Left lung (tissue), 10 donors: ENCODE measurements around the gene NQO2. TPM values are rescaled to one million over a fixed set of nuclear protein-coding genes. Genes with fewer than 3 reads are reported as not detected.
A peak's percentile ranks its signal among the peaks of the same experiment; 100 is the strongest.
"Not testable (repeated sequence)": the region's sequence is repeated elsewhere in the genome, so short reads cannot be mapped to it uniquely, and the experiment has no call there.

Source experiments
- ATAC-seq: fragments of 200-7000 bp; cut with Tn5 transposase; one replicate; pipeline ENCODE4 v1.9.1; 2020; ENCODE audit warnings: moderate library complexity
- DNase-seq, 4 donors: peaks; one replicate each; pipeline ENCODE4 v3.0.0-alpha.2; 2013 to 2020
- H3K27ac ChIP-seq, 2 donors: fragments of 200-600 bp; sonication (generic) in 1 of 2; one replicate each; pipeline versions ENCODE4 v1.5.0 to v1.8.0; 2020 to 2021
- H3K27me3 ChIP-seq, 2 donors: fragments of 200-600 bp; sonication (generic) in 1 of 2; one replicate each; pipeline versions ENCODE4 v1.5.0 to v1.8.0; 2020 to 2021
- H3K36me3 ChIP-seq, 2 donors: fragments of 200-600 bp; sonication (generic) in 1 of 2; one replicate each; pipeline versions ENCODE4 v1.5.0 to v1.8.0; 2020 to 2021
- H3K4me1 ChIP-seq, 2 donors: fragments of 200-600 bp; one replicate each; pipeline ENCODE4 v1.8.0; 2021
- H3K4me3 ChIP-seq, 2 donors: fragments of 200-600 bp; sonication (generic) in 1 of 2; one replicate each; pipeline versions ENCODE4 v1.5.0 to v1.8.0; 2020 to 2021; ENCODE audit warnings: mild to moderate bottlenecking in 1 of 2
- H3K9me3 ChIP-seq, 2 donors: fragments of 200-600 bp; sonication (generic) in 1 of 2; one replicate each; pipeline versions ENCODE4 v1.5.0 to v1.8.0; 2020 to 2021
- intact Hi-C, 2 donors: fragments of 100-400 bp; cut with DNase I; formaldehyde crosslinking; loops; one replicate each; pipeline versions ENCODE4 v1.11.2 to v1.14.2; 2022
- polyA plus RNA-seq, 6 donors: library from polyadenylated mRNA; unstranded; fragments of 120-200 nt; gene quantifications; one replicate each; pipeline ENCODE4 v1.2.1, GENCODE V29; 2013; ENCODE audit not compliant: insufficient read length in 6 of 6
- total RNA-seq, 2 donors: library from RNA; stranded (reverse); fragmentation: NEBNext Ultra II Directional; extraction: Animal tissue kit (Norgen Biotek cat#: 25700); gene quantifications; one replicate each; pipeline ENCODE4 v1.2.1, GENCODE V29; 2021
- TF ChIP-seq, protein P1 (sequence below), 2 donors: fragments of 200-600 bp; sonication (generic) in 1 of 2; IDR thresholded peaks; one replicate each; pipeline versions ENCODE4 v1.5.0 to v1.8.0; 2021; ENCODE audit warnings: antibody characterized with exemption in 2 of 2
- donor health status: DM: no; HTN: yes; CAD: no.
- donor health status: DM: no; HTN: no; CAD: no.

Gene NQO2
- total and polyA plus RNA-seq, 8 donors = 22.0 to 55.8 (median 31.7) TPM

DNA sequence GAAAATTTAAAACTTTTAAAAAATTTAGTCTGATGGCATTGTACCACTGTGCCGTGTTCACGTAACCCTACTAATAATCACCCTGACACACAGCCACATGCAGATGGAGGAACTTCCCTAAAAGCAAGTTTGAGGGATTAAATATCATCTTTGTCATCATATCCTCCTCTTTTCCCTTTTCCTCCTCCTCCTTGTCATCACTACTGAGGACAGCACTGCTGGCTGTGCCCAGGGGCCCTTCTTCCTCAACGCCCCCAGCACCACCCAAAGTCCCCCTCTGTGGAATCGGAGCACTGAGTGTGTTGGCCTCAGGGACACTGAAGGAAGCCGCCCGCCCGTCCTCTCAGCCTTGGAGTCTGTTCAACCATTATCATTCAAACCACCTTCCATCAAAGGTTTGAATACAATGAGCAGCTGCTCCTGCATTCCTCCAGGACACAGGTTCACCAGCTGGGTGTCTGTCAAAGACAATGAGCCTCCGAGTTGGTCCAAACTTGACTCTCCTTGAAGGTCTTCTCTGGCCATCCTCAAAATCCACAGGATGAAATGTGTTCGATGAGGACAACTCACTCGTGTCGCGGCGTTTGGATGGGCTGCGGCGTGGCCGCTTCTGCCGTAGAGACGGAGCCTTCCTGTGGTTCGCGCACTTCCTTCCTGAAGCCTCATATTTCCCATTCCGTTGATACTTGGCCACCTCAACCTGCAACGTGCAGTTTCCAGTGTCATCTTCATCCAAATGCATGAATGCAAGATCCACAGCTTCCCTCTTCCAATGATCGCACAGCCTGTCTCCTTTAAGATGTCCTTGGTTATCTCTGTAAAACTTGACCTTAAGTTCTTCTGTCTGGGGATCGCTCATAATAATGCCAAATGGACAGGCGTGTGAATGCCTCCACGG is 23.3 kb downstream of the NQO2 start:
- peak; percentile 35 for ATAC-seq
- peak overlapping the region; percentile 90 to 98 for H3K27ac ChIP-seq

DNA sequence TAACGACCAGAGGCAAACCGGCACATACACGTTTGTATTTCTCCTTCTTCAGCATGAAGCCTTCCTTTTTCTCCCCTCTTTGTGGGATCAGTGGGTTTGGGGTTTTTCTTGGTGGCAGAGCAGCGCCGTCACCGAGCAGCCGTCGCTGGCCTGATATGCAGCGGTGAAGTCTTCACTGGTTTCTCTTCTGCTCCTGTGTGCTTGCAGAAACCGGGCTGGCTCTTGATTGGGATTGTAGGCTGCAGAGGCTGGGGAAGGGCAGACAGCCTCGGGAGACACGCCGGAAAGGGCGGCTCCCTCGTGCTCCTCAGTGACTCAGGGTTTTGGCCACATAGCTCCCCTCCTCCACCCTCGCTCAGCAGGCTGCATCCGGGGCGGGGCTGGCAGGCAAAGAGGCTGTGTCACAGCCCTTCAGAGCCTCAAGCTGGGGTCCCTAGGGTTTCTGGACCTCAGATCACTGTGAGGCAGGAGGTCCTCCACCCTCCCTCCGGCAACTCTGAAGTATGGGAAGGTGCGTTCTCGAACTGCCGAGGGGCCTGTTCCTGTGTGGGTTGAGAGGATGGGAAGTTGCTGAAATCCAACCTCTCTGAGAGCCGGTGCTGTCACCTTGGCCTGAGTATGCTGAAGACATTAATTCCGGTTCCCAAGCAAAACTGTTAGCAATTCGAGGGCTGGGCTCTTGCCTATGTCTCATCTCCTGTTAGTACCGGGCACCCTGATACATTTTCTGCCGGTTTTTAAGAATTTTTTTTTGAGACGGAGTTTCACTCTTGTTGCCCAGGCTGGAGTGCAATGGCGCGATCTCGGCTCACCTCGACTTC is 24.2 kb downstream of the NQO2 start:
- ATAC-seq (peak; percentile 97), DNase-seq (peak; percentile 58 to 97 (median 76))
- intact Hi-C loops = no loop called here
- Histone ChIP-seq H3K9me3 (no peaks in the 10 kb centered on the region), H3K27me3 (no peaks in the 10 kb centered on the region), H3K4me3 (peak overlapping the region; percentile 46 to 49), H3K36me3 (peaks cover 0 to 19% of the 10 kb centered on the region in 2 donors), H3K27ac (peak overlapping the region; percentile 90 to 98), H3K4me1 (peaks cover 17 to 80% of the 10 kb centered on the region in 2 donors)
- TF ChIP-seq, protein P1, sequence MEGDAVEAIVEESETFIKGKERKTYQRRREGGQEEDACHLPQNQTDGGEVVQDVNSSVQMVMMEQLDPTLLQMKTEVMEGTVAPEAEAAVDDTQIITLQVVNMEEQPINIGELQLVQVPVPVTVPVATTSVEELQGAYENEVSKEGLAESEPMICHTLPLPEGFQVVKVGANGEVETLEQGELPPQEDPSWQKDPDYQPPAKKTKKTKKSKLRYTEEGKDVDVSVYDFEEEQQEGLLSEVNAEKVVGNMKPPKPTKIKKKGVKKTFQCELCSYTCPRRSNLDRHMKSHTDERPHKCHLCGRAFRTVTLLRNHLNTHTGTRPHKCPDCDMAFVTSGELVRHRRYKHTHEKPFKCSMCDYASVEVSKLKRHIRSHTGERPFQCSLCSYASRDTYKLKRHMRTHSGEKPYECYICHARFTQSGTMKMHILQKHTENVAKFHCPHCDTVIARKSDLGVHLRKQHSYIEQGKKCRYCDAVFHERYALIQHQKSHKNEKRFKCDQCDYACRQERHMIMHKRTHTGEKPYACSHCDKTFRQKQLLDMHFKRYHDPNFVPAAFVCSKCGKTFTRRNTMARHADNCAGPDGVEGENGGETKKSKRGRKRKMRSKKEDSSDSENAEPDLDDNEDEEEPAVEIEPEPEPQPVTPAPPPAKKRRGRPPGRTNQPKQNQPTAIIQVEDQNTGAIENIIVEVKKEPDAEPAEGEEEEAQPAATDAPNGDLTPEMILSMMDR (IDR thresholded peaks at IDR 0.05) = no peak

More for the DNA sequence above, 23.3 kb downstream of the NQO2 start:
- peak in 1 of 4 donors; percentile 85 for DNase-seq
- no peaks in the 10 kb centered on the region for H3K9me3 ChIP-seq
- peaks cover 0 to 23% of the 10 kb centered on the region in 2 donors for H3K36me3 ChIP-seq
- intact Hi-C loops = no loop called here
- no peaks in the 10 kb centered on the region for H3K27me3 ChIP-seq
- peak overlapping the region; percentile 46 to 49 for H3K4me3 ChIP-seq
- TF ChIP-seq, protein P1 (IDR thresholded peaks at IDR 0.05) = no peak
- H3K4me1 ChIP-seq = peaks cover 17 to 81% of the 10 kb centered on the region in 2 donors

DNA sequence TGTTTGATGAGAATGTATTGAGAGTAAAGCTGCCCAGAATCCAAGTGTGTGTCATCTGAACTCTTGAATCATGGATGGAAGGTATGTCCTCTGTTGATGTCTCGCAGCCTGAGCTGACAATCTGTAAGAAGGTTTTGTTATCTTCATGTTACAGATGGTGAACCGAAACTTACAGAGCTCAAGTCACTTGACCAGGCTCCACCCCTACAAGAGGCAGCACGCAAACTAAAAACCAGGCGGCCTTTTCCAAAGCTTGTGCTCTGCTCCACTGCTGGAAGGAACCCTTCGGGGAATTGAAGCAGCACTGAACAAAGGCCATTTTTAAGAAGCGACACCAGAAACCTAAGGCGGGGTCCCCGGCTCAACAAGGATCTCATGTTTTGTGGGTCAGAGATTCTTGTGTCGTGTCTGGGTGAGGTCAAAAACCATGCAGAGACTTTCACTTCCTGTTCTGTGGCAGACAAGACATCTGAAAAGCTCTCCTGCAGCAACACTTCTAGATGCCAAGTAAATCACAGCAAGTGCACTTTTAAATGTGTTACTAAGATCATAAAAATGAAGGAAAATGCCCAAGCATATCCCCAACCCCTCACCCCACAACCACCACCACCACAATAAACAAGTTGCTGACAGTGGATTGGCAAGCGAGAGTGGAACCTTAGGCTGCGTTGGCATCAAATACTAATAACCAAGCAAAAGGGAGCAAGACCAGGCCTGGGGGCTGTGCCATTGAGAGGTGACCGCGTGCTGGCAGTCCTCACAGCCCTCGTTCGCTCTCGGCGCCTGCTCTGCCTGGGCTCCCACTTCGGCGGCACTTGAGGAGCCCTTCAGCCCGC is 27.3 kb downstream of the NQO2 start:
- H3K27me3 ChIP-seq = no peaks in the 10 kb centered on the region
- H3K4me1 ChIP-seq = peaks cover 17 to 60% of the 10 kb centered on the region in 2 donors
- ATAC-seq = no peak
- H3K4me3 ChIP-seq = no peak overlapping the region
- intact Hi-C loops = no loop called here
- no peaks in the 10 kb centered on the region for H3K36me3 ChIP-seq
- H3K27ac ChIP-seq = peak overlapping the region in 1 of 2 donors; percentile 98
- H3K9me3 ChIP-seq = no peaks in the 10 kb centered on the region
- TF ChIP-seq, protein P1 (IDR thresholded peaks at IDR 0.05) = no peak
- no peak for DNase-seq

DNA sequence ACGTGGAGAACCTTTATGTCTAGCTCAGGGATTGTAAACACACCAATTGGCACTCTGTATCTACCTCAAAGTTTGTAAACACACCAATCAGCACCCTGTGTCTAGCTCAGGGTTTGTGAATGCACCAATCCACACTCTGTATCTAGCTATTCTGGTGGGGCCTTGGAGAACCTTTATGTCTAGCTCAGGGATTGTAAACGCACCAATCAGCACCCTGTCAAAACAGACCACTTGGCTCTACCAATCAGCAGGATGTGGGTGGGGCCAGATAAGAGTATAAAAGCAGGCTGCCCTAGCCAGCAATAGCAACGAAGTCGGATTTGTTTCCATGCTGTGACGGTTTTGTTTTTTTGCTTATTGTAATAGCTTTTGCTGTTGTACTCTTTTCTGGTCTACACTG is 28.5 kb downstream of the NQO2 start:
- DNase-seq, H3K27me3 ChIP-seq, H3K9me3 ChIP-seq, H3K4me3 ChIP-seq, H3K27ac ChIP-seq, H3K36me3 ChIP-seq, intact Hi-C loops, ATAC-seq: not testable (repeated sequence)
- peaks cover 11 to 48% of the 10 kb centered on the region in 2 donors for H3K4me1 ChIP-seq
